ENCODE data around the gene POLE.
"Not testable (repeated sequence)": the region's sequence is repeated elsewhere in the genome, so short reads cannot be mapped to it uniquely, and the experiment has no call there.

POLE gene

GRCh38 chr12:132702640-132703039 lies 15.5 kb upstream of the POLE start:
- no peaks in the 10 kb centered on the region for H3K79me2 ChIP-seq (ENCODE audit: control insufficient read depth, insufficient read depth, low read length, unreplicated experiment)
- H3K36me3 ChIP-seq (ENCODE audit: insufficient read depth, low read length): no peaks in the 10 kb centered on the region
- H2AFZ ChIP-seq (ENCODE audit: low read length, unreplicated experiment): no peak overlapping the region
- H3K4me1 ChIP-seq (ENCODE audit: control insufficient read depth, insufficient read depth, low read length, unreplicated experiment): peaks cover 5% of the 10 kb centered on the region
- no peak overlapping the region for H3K4me3 ChIP-seq (ENCODE audit: low read depth, low read length)
- H3K27me3 ChIP-seq (ENCODE audit: insufficient read depth, low read length): no peaks in the 10 kb centered on the region
- H3K27ac ChIP-seq (ENCODE audit: low read depth, low read length): no peak overlapping the region

GRCh38 chr12:132700212-132700822 lies 13.2 kb upstream of the POLE start:
- no peak overlapping the region for H3K27ac ChIP-seq (ENCODE audit: low read depth, low read length)
- no peaks in the 10 kb centered on the region for H3K27me3 ChIP-seq (ENCODE audit: insufficient read depth, low read length)
- H2AFZ ChIP-seq (ENCODE audit: low read length, unreplicated experiment): no peak overlapping the region
- H3K4me1 ChIP-seq (ENCODE audit: control insufficient read depth, insufficient read depth, low read length, unreplicated experiment): peaks cover 5% of the 10 kb centered on the region
- H3K36me3 ChIP-seq (ENCODE audit: insufficient read depth, low read length): no peaks in the 10 kb centered on the region
- H3K4me3 ChIP-seq (ENCODE audit: low read depth, low read length): no peak overlapping the region
- no peaks in the 10 kb centered on the region for H3K79me2 ChIP-seq (ENCODE audit: control insufficient read depth, insufficient read depth, low read length, unreplicated experiment)

DNA sequence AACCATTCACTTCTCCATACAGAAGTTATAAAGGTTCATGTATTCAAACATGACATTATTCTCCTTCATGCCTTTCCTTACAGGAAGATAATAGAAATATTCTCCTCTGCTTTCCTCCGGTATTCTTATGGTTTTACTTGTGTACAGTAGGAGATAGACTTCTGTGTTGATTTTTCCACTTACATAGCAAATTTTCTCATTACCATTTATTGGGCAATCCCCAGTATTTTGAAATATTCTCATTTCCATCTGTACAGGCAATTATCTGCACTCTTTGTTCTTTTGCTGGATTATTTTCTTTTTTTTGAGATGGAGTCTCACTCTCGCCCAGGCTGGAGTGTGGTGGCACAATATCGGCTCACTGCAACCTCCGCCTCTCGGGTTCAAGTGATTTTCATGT lies 11.2 kb upstream of the POLE start:
- no peaks in the 10 kb centered on the region for H3K36me3 ChIP-seq (ENCODE audit: insufficient read depth, low read length)
- H3K4me1 ChIP-seq (ENCODE audit: control insufficient read depth, insufficient read depth, low read length, unreplicated experiment): peaks cover 5% of the 10 kb centered on the region
- no peak overlapping the region for H2AFZ ChIP-seq (ENCODE audit: low read length, unreplicated experiment)
- no peaks in the 10 kb centered on the region for H3K27me3 ChIP-seq (ENCODE audit: insufficient read depth, low read length)
- H3K27ac ChIP-seq (ENCODE audit: low read depth, low read length): no peak overlapping the region
- no peak overlapping the region for H3K4me3 ChIP-seq (ENCODE audit: low read depth, low read length)
- H3K79me2 ChIP-seq (ENCODE audit: control insufficient read depth, insufficient read depth, low read length, unreplicated experiment): no peaks in the 10 kb centered on the region

- Histone ChIP-seq H3K79me2 (ENCODE audit: control insufficient read depth, insufficient read depth, low read length, unreplicated experiment) (no peaks in the 10 kb centered on the region), H3K27ac (ENCODE audit: low read depth, low read length) (no peak overlapping the region), H2AFZ (ENCODE audit: low read length, unreplicated experiment) (no peak overlapping the region), H3K4me1 (ENCODE audit: control insufficient read depth, insufficient read depth, low read length, unreplicated experiment) (peaks cover 3% of the 10 kb centered on the region), H3K27me3 (ENCODE audit: insufficient read depth, low read length) (no peaks in the 10 kb centered on the region), H3K36me3 (ENCODE audit: insufficient read depth, low read length) (peaks cover 6% of the 10 kb centered on the region; the same call in 1 of the 2 replicates), H3K4me3 (ENCODE audit: low read depth, low read length) (no peak overlapping the region)
Observed at GRCh38 chr12:132695431-132695830, 8.3 kb upstream of the POLE start.

DNA sequence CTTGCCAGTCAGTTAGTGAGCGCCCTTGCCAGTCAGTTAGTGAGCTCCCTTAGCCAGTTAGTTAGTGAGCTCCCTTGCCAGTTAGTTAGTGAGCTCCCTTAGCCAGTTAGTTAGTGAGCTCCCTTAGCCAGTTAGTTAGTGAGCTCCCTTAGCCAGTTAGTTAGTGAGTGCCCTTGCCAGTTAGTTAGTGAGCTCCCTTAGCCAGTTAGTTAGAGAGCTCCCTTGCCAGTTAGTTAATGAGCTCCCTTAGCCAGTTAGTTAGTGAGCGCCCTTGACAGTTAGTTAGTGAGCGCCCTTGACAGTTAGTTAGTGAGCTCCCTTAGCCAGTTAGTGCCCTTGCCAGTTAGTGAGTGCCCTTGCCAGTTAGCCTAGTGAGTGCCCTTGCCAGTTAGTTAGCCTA lies 7.7 kb upstream of the POLE start:
- H3K27me3 ChIP-seq (ENCODE audit: insufficient read depth, low read length); H2AFZ ChIP-seq (ENCODE audit: low read length, unreplicated experiment); H3K4me1 ChIP-seq (ENCODE audit: control insufficient read depth, insufficient read depth, low read length, unreplicated experiment); H3K27ac ChIP-seq (ENCODE audit: low read depth, low read length); H3K36me3 ChIP-seq (ENCODE audit: insufficient read depth, low read length); H3K4me3 ChIP-seq (ENCODE audit: low read depth, low read length); H3K79me2 ChIP-seq (ENCODE audit: control insufficient read depth, insufficient read depth, low read length, unreplicated experiment): not testable (repeated sequence)

DNA sequence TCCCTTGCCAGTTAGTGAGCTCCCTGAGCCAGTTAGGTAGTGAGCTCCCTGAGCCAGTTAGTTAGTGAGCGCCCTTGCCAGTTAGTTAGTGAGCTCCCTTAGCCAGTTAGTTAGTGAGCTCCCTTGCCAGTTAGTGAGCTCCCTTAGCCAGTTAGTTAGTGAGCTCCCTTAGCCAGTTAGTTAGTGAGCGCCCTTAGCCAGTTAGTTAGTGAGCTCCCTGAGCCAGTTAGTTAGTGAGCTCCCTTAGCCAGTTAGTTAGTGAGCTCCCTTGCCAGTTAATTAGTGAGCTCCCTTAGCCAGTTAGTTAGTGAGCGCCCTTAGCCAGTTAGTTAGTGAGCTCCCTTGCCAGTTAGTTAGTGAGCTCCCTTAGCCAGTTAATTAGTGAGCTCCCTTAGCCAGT lies 4.9 kb upstream of the POLE start:
- not testable (repeated sequence) for H2AFZ ChIP-seq (ENCODE audit: low read length, unreplicated experiment); H3K4me3 ChIP-seq (ENCODE audit: low read depth, low read length); H3K27me3 ChIP-seq (ENCODE audit: insufficient read depth, low read length); H3K27ac ChIP-seq (ENCODE audit: low read depth, low read length); H3K4me1 ChIP-seq (ENCODE audit: control insufficient read depth, insufficient read depth, low read length, unreplicated experiment); H3K79me2 ChIP-seq (ENCODE audit: control insufficient read depth, insufficient read depth, low read length, unreplicated experiment)
- peaks cover 12% of the 10 kb centered on the region; the same call in 1 of the 2 replicates for H3K36me3 ChIP-seq (ENCODE audit: insufficient read depth, low read length)

GRCh38 chr12:132690112-132690511 lies 3.0 kb upstream of the POLE start:
- Histone ChIP-seq H3K4me3 (ENCODE audit: low read depth, low read length) (no peak overlapping the region; the same call in 1 of the 2 replicates), H3K36me3 (ENCODE audit: insufficient read depth, low read length) (peaks cover 12% of the 10 kb centered on the region; the same call in 1 of the 2 replicates), H3K79me2 (ENCODE audit: control insufficient read depth, insufficient read depth, low read length, unreplicated experiment) (peaks cover 23% of the 10 kb centered on the region), H3K4me1 (ENCODE audit: control insufficient read depth, insufficient read depth, low read length, unreplicated experiment) (no peaks in the 10 kb centered on the region), H3K27ac (ENCODE audit: low read depth, low read length) (no peak overlapping the region), H3K27me3 (ENCODE audit: insufficient read depth, low read length) (no peaks in the 10 kb centered on the region), H2AFZ (ENCODE audit: low read length, unreplicated experiment) (no peak overlapping the region)

GRCh38 chr12:132689227-132689626 lies 2.1 kb upstream of the POLE start:
- Histone ChIP-seq H3K27me3 (ENCODE audit: insufficient read depth, low read length) (no peaks in the 10 kb centered on the region), H3K79me2 (ENCODE audit: control insufficient read depth, insufficient read depth, low read length, unreplicated experiment) (peaks cover 26% of the 10 kb centered on the region), H3K4me3 (ENCODE audit: low read depth, low read length) (no peak overlapping the region; the same call in 1 of the 2 replicates), H2AFZ (ENCODE audit: low read length, unreplicated experiment) (no peak overlapping the region), H3K4me1 (ENCODE audit: control insufficient read depth, insufficient read depth, low read length, unreplicated experiment) (no peaks in the 10 kb centered on the region), H3K36me3 (ENCODE audit: insufficient read depth, low read length) (peaks cover 12% of the 10 kb centered on the region; the same call in 1 of the 2 replicates), H3K27ac (ENCODE audit: low read depth, low read length) (no peak overlapping the region)

DNA sequence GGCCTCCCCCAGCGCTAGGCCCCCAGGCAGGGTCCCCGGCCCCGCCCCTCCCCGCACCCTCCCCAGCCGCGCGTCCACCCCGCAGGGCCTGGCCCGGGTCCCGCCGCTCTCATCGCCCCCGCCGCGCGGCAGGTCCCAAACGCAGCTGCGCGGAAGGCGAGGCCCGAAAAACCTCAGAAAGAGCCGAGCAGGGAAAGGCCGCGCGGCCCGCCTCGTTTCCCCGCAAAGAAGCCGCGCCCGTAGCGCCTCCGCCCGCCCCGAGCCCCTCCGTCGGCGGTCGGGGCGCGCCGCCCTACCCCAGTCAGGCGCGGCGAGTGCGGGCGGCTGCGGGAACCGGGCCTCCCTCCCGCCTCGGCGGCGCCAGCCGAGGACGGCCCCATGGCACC lies 324 bp downstream of the POLE start:
- H3K36me3 ChIP-seq (ENCODE audit: insufficient read depth, low read length): peaks cover 12% of the 10 kb centered on the region; the same call in 1 of the 2 replicates
- H3K79me2 ChIP-seq (ENCODE audit: control insufficient read depth, insufficient read depth, low read length, unreplicated experiment): peaks cover 43% of the 10 kb centered on the region
- H3K4me3 ChIP-seq (ENCODE audit: low read depth, low read length): peak overlapping the region; percentile 95
- H3K4me1 ChIP-seq (ENCODE audit: control insufficient read depth, insufficient read depth, low read length, unreplicated experiment): no peaks in the 10 kb centered on the region
- peak overlapping the region; percentile 67 for H3K27ac ChIP-seq (ENCODE audit: low read depth, low read length)
- peak overlapping the region; percentile 53 for H2AFZ ChIP-seq (ENCODE audit: low read length, unreplicated experiment)
- H3K27me3 ChIP-seq (ENCODE audit: insufficient read depth, low read length): no peaks in the 10 kb centered on the region

GRCh38 chr12:132685400-132685799 lies 1.7 kb downstream of the POLE start:
- H2AFZ ChIP-seq (ENCODE audit: low read length, unreplicated experiment): no peak overlapping the region
- peaks cover 55% of the 10 kb centered on the region for H3K79me2 ChIP-seq (ENCODE audit: control insufficient read depth, insufficient read depth, low read length, unreplicated experiment)

GRCh38 chr12:132677492-132677891 lies 9.7 kb downstream of the POLE start:
- no peaks in the 10 kb centered on the region for H3K27me3 ChIP-seq (ENCODE audit: insufficient read depth, low read length)
- H3K36me3 ChIP-seq (ENCODE audit: insufficient read depth, low read length): peaks cover 21% of the 10 kb centered on the region; the same call in 1 of the 2 replicates
- no peak overlapping the region for H3K4me3 ChIP-seq (ENCODE audit: low read depth, low read length)
- no peak overlapping the region for H3K27ac ChIP-seq (ENCODE audit: low read depth, low read length)
- no peaks in the 10 kb centered on the region for H3K4me1 ChIP-seq (ENCODE audit: control insufficient read depth, insufficient read depth, low read length, unreplicated experiment)
- H3K79me2 ChIP-seq (ENCODE audit: control insufficient read depth, insufficient read depth, low read length, unreplicated experiment): peaks cover 34% of the 10 kb centered on the region
- no peak overlapping the region for H2AFZ ChIP-seq (ENCODE audit: low read length, unreplicated experiment)

More at GRCh38 chr12:132685400-132685799, 1.7 kb downstream of the POLE start:
- Histone ChIP-seq H3K4me1 (ENCODE audit: control insufficient read depth, insufficient read depth, low read length, unreplicated experiment) (no peaks in the 10 kb centered on the region), H3K4me3 (ENCODE audit: low read depth, low read length) (peak overlapping the region; percentile 95), H3K27me3 (ENCODE audit: insufficient read depth, low read length) (no peaks in the 10 kb centered on the region), H3K27ac (ENCODE audit: low read depth, low read length) (no peak overlapping the region), H3K36me3 (ENCODE audit: insufficient read depth, low read length) (peaks cover 7% of the 10 kb centered on the region; the same call in 1 of the 2 replicates)

Measured in ACC112 (cell line).